Spleen (tissue), 11 donors: Measurements from ENCODE around the gene TMEM135. TPM values are rescaled to one million over a fixed set of nuclear protein-coding genes. Genes with fewer than 3 reads are reported as not detected.

Source experiments
- DNase-seq: peaks from one replicate; pipeline ENCODE4 v3.0.0-alpha.2; 2020
- H3K27ac ChIP-seq, 8 donors: fragments of 200-600 bp; sonication (generic) in 7 of 8; 1 replicate in 4 of 8; 2 replicates in 4 of 8; pipeline versions ENCODE4 v1.5.0 to v1.8.0; 2016 to 2021; ENCODE audit warnings: inconsistent platforms in 4 of 8, mild to moderate bottlenecking in 4 of 8, moderate library complexity in 1 of 8
- H3K27me3 ChIP-seq, 7 donors: fragments of 200-600 bp; sonication (generic) in 6 of 7; replicated peaks in 1 of 7; 1 replicate in 4 of 7; 2 replicates in 3 of 7; pipeline versions ENCODE4 v1.5.0 to v1.8.0; 2016 to 2021; ENCODE audit warnings: inconsistent platforms in 3 of 7, mild to moderate bottlenecking in 1 of 7
- H3K36me3 ChIP-seq, 6 donors: fragments of 200-600 bp; sonication (generic) in 5 of 6; 1 replicate in 4 of 6; 2 replicates in 2 of 6; pipeline versions ENCODE4 v1.5.0 to v1.8.0; 2016 to 2021; ENCODE audit warnings: inconsistent platforms in 2 of 6
- H3K4me1 ChIP-seq, 6 donors: fragments of 200-600 bp; sonication (generic) in 5 of 6; 1 replicate in 3 of 6; 2 replicates in 3 of 6; pipeline versions ENCODE4 v1.5.0 to v1.8.0; 2016 to 2021; ENCODE audit warnings: inconsistent platforms in 3 of 6
- H3K4me3 ChIP-seq, 8 donors: fragments of 200-600 bp; sonication (generic) in 7 of 8; 1 replicate in 4 of 8; 2 replicates in 4 of 8; pipeline versions ENCODE4 v1.5.0 to v1.8.0; 2016 to 2021; ENCODE audit warnings: inconsistent platforms in 4 of 8, mild to moderate bottlenecking in 4 of 8, moderate library complexity in 2 of 8
- H3K9me3 ChIP-seq, 8 donors: fragments of 200-600 bp; sonication (generic) in 7 of 8; 1 replicate in 4 of 8; 2 replicates in 4 of 8; pipeline versions ENCODE4 v1.5.0 to v1.8.0; 2016 to 2021; ENCODE audit warnings: inconsistent platforms in 4 of 8
- POLR2A ChIP-seq, 3 donors: fragments of 450-650 bp; IDR thresholded peaks; one replicate each; pipeline ENCODE4 v1.5.1; 2017; ENCODE audit warnings: antibody characterized with exemption in 3 of 3, mild to moderate bottlenecking in 1 of 3
- POLR2AphosphoS5 ChIP-seq, 3 donors: sonication (generic); formaldehyde crosslinking; IDR thresholded peaks; one replicate each; pipeline ENCODE4 v1.5.1; 2017; ENCODE audit warnings: antibody characterized with exemption in 3 of 3
- WGBS, 5 donors: extraction: QIAGEN DNeasy Blood & Tissue Kit in 3 of 5; methylation state at CpG; one replicate each; pipeline versions ENCODE4 v1.1.5 to v1.1.7; 2013 to 2018; 5-methylcytosine and 5-hydroxymethylcytosine counted together
- intact Hi-C: fragments of 100-400 bp; cut with DNase I; formaldehyde crosslinking; loops from one replicate; pipeline ENCODE4 v1.15.0; 2023; ENCODE audit warnings: low total_unique reads
- polyA plus RNA-seq, 3 donors: library from polyadenylated mRNA; stranded (reverse); fragments of 200-250 nt; gene quantifications; one replicate each; pipeline ENCODE4 v1.2.1, GENCODE V29; 2013
- total RNA-seq, 7 donors: library from RNA; depleted of rRNA in 3 of 7; stranded (reverse); fragments of >200 nt in 3 of 7; fragmentation: NEBNext Ultra II Directional in 4 of 7; extraction: Animal tissue kit (Norgen Biotek cat#: 25700) in 4 of 7; gene quantifications; one replicate each; pipeline versions ENCODE4 v1.1.0 to v1.2.1, GENCODE V29; 2016 to 2021
- TF ChIP-seq, protein P1 (sequence below), 11 experiments: fragments of 200-600 bp in 7 of 11; fragments of 450-650 bp in 4 of 11; sonication (generic) in 4 of 11; IDR thresholded peaks in 8 of 11; conservative IDR thresholded peaks in 3 of 11; 1 replicate in 7 of 11; 2 replicates in 4 of 11; pipeline versions ENCODE4 v1.4.0 to v1.8.0; 2016 to 2021; ENCODE audit warnings: antibody characterized with exemption in 11 of 11, inconsistent platforms in 4 of 11, mild to moderate bottlenecking in 1 of 11
- donor health status: healthy with polysubstance abuse.
- donor health status: DM: no; HTN: no; CAD: no; lungs with moderate emphysema.
- donor health status: DM: no; HTN: no; CAD: no.
- donor health status: Bipolar disorder and iron deficiency.
- donor health status: healthy.
- donor health status: DM: no; HTN: no; CAD: no.
- donor health status: DM: yes; HTN: yes; CAD: no.

Gene TMEM135
- total and polyA plus RNA-seq, 10 donors, result 3.5 to 31.7 (median 20.7) TPM

DNA sequence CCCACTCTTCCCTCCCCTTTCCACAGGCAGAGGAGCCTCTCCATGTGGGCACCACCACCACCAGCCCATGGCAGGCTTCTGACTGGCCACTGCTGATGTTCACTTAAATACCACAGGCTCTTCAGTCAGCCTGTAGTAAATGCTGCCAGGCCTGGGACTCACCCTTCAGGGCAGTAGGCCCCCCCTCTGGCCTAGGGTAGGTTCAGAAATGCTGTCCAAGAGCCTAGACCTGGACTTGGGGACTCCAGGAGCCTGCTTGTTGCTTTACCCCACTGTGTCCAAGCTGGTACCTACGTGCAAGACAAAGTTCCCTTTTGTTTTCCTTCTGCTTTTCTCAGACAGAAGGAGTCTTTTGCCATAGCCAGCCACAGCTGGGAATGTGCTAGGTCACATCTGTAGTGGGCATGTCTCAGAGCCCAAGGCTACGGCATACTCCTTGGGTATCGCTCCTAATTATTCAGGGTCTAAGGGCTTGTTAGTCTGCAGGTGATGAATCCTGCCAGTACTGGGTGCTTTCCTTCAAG lies 38.6 kb downstream of the TMEM135 start:
- peaks cover 3 to 59% (median 22%) of the 10 kb centered on the region in 6 donors for H3K36me3 ChIP-seq
- no peak overlapping the region for H3K27ac ChIP-seq
- peaks cover 0 to 5% (median 0%) of the 10 kb centered on the region in 6 donors for H3K4me1 ChIP-seq
- no peak for TF ChIP-seq POLR2A (IDR thresholded peaks at IDR 0.05)
- TF ChIP-seq POLR2AphosphoS5 (IDR thresholded peaks at IDR 0.05), result no peak
- TF ChIP-seq, protein P1, sequence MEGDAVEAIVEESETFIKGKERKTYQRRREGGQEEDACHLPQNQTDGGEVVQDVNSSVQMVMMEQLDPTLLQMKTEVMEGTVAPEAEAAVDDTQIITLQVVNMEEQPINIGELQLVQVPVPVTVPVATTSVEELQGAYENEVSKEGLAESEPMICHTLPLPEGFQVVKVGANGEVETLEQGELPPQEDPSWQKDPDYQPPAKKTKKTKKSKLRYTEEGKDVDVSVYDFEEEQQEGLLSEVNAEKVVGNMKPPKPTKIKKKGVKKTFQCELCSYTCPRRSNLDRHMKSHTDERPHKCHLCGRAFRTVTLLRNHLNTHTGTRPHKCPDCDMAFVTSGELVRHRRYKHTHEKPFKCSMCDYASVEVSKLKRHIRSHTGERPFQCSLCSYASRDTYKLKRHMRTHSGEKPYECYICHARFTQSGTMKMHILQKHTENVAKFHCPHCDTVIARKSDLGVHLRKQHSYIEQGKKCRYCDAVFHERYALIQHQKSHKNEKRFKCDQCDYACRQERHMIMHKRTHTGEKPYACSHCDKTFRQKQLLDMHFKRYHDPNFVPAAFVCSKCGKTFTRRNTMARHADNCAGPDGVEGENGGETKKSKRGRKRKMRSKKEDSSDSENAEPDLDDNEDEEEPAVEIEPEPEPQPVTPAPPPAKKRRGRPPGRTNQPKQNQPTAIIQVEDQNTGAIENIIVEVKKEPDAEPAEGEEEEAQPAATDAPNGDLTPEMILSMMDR (IDR thresholded peaks at IDR 0.05 in 8 of 11, conservative IDR thresholded peaks at IDR 0.05 in 3 of 11), result no peak
- no peak overlapping the region for H3K4me3 ChIP-seq
- H3K9me3 ChIP-seq, result peaks cover 0 to 4% (median 0%) of the 10 kb centered on the region in 8 donors
- 54 to 71% (median 65%) methylated on average over 3 of the region's 3 CpGs for WGBS, 5 donors
- no peak for DNase-seq
- intact Hi-C loops, result no loop called here
- H3K27me3 ChIP-seq, result no peaks in the 10 kb centered on the region

DNA sequence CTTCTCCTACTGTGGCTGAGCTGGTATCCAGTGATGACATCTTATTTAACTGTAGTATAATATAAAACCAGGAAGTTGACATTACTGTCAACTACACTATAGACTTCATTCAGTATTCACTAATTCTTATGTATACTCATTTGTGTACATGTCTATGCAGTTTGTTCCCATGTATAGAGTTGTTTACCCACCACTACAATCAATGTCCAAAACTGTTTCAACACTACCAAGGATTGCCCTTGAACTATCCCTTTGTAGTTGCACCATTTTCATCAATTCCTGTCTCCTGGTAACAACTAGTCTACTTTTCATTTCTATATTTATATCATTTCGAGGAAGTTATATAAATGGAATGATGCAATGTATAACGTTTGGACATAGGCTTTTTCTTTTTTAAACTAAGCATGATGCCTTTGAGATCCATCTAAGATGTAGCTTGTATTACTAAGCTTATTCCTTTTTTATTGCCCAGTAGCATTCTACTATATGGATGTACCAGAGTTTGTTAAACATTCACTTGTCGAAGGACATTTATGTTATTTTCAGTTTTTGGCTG lies 39.2 kb downstream of the TMEM135 start:
- peaks cover 3 to 56% (median 22%) of the 10 kb centered on the region in 6 donors for H3K36me3 ChIP-seq
- H3K4me3 ChIP-seq, result no peak overlapping the region
- no peak for DNase-seq
- H3K27ac ChIP-seq, result no peak overlapping the region
- WGBS, 5 donors, result 70 to 88% (median 81%) methylated on average over 3 of the region's 3 CpGs
- no peaks in the 10 kb centered on the region for H3K27me3 ChIP-seq
- peaks cover 0 to 12% (median 4%) of the 10 kb centered on the region in 6 donors for H3K4me1 ChIP-seq
- intact Hi-C loops, result no loop called here
- H3K9me3 ChIP-seq, result peaks cover 0 to 4% (median 0%) of the 10 kb centered on the region in 8 donors
- TF ChIP-seq, protein P1 (IDR thresholded peaks at IDR 0.05 in 8 of 11, conservative IDR thresholded peaks at IDR 0.05 in 3 of 11), result no peak
- TF ChIP-seq POLR2AphosphoS5 (IDR thresholded peaks at IDR 0.05) (no peak), POLR2A (IDR thresholded peaks at IDR 0.05) (no peak)

DNA sequence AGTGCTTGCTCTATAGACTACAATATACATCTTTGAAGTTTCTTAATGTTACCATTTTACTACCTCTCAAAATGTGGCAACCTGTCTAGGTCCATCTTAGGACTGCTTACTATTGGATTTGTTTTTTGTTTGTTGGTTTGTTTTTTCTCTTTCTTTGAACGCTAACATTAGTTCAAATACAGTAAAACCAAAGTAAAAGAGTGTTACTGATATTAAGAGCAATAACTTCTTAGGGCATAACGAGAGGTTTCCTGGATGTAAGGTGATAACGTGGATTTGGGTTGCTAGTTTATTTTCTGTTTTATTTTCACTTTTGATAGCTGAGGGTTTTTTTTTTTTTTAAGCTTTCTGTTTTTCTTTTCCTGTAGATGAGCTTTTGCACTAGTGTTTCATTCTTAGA lies 43.6 kb downstream of the TMEM135 start:
- Histone ChIP-seq H3K4me3 (peak overlapping the region in 6 of 8 donors; percentile 17 to 57 (median 28)), H3K4me1 (peaks cover 0 to 27% (median 9%) of the 10 kb centered on the region in 6 donors), H3K27ac (peak overlapping the region in 7 of 8 donors; percentile 21 to 65 (median 59)), H3K27me3 (no peaks in the 10 kb centered on the region), H3K9me3 (peaks cover 0 to 7% (median 0%) of the 10 kb centered on the region in 8 donors), H3K36me3 (peaks cover 0 to 17% (median 6%) of the 10 kb centered on the region in 6 donors)
- TF ChIP-seq POLR2AphosphoS5 (IDR thresholded peaks at IDR 0.05) (no peak), POLR2A (IDR thresholded peaks at IDR 0.05) (no peak)
- TF ChIP-seq, protein P1 (IDR thresholded peaks at IDR 0.05 in 8 of 11, conservative IDR thresholded peaks at IDR 0.05 in 3 of 11), result no peak
- intact Hi-C loops, result loop anchor here (10.0 kb wide), 1 partner anchor 47 kb away; the partner anchor contains the start of gene TMEM135
- 9 to 17% (median 12%) methylated on average over 3 of the region's 3 CpGs for WGBS, 5 donors
- DNase-seq, result no peak

DNA sequence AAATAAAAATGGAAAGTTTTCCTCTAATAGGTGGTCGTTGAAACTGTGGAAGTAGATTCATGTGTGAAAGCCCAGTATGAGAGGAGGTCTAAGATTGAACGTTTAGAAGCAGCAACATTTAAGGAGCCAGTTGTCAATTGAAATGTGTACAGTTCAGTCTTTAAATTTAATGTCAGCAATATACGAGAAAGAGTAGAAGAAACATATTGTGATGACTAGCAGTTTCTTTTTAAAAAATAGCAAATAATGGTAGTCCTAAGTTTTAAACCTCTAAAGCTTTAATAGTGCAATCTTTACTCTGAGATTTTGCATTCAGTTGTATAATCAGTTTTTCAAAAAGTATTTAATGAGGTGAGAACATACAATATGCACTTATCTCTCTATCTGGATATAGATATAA lies 44.9 kb downstream of the TMEM135 start:
- no peaks in the 10 kb centered on the region for H3K27me3 ChIP-seq
- H3K9me3 ChIP-seq, result peaks cover 0 to 9% (median 0%) of the 10 kb centered on the region in 8 donors
- TF ChIP-seq POLR2A (IDR thresholded peaks at IDR 0.05) (no peak), POLR2AphosphoS5 (IDR thresholded peaks at IDR 0.05) (no peak)
- TF ChIP-seq, protein P1 (IDR thresholded peaks at IDR 0.05 in 8 of 11, conservative IDR thresholded peaks at IDR 0.05 in 3 of 11), result no peak
- intact Hi-C loops, result loop anchor here (10.0 kb wide), 1 partner anchor 48 kb away; the partner anchor contains the start of gene TMEM135
- no peak overlapping the region for H3K4me3 ChIP-seq
- H3K4me1 ChIP-seq, result peaks cover 0 to 27% (median 9%) of the 10 kb centered on the region in 6 donors
- DNase-seq, result no peak
- peaks cover 0 to 13% (median 0%) of the 10 kb centered on the region in 6 donors for H3K36me3 ChIP-seq
- WGBS, 5 donors, result 56 to 71% (median 67%) methylated on average over 3 of the region's 3 CpGs
- H3K27ac ChIP-seq, result no peak overlapping the region
